Activated naive CD8-positive, alpha-beta T cell treated with anti-CD3 and anti-CD28 coated beads for 36 hours (primary cell): ENCODE data around the gene CMYA5. TPM values are rescaled to one million over a fixed set of nuclear protein-coding genes. Genes with fewer than 3 reads are reported as not detected.
"Not testable (repeated sequence)": the region's sequence is repeated elsewhere in the genome, so short reads cannot be mapped to it uniquely, and the experiment has no call there.

ENCODE experiments used
- DNase-seq: peaks from one replicate; pipeline ENCODE4 v3.0.0; 2021
- H3K27ac Mint-ChIP-seq: one replicate; pipeline ENCODE4 v1.8.0; 2022; ENCODE audit warnings: mild to moderate bottlenecking, moderate library complexity, mixed read lengths
- H3K27me3 Mint-ChIP-seq: one replicate; pipeline ENCODE4 v1.8.0; 2022; ENCODE audit warnings: mild to moderate bottlenecking, mixed read lengths
- H3K36me3 Mint-ChIP-seq: one replicate; pipeline ENCODE4 v1.8.0; 2021; ENCODE audit warnings: mild to moderate bottlenecking, mixed read lengths
- H3K4me1 Mint-ChIP-seq: one replicate; pipeline ENCODE4 v1.8.0; 2021; ENCODE audit warnings: mixed read lengths
- H3K4me3 Mint-ChIP-seq: one replicate; pipeline ENCODE4 v1.8.0; 2022; ENCODE audit warnings: mild to moderate bottlenecking, moderate library complexity, mixed read lengths
- H3K9me3 Mint-ChIP-seq: one replicate; pipeline ENCODE4 v1.8.0; 2022; ENCODE audit warnings: mixed read lengths
- total RNA-seq, 2 experiments: library from RNA; stranded (reverse); gene quantifications; one replicate each; pipeline ENCODE4 v1.2.3, GENCODE V29; 2021

CMYA5 gene
- under 1 TPM; 0.16 to 0.29 TPM for total RNA-seq

- H3K4me1 Mint-ChIP-seq = peaks cover 3% of the 10 kb centered on the region
- peaks cover 2% of the 10 kb centered on the region for H3K9me3 Mint-ChIP-seq
- H3K4me3 Mint-ChIP-seq = no peak within 1 kb of the TSS
- peaks cover 44% of the 10 kb centered on the region for H3K36me3 Mint-ChIP-seq
- H3K27ac Mint-ChIP-seq = no peak within 1 kb of the TSS
- H3K27me3 Mint-ChIP-seq = no peaks in the 10 kb centered on the region
- DNase-seq = no peak
Measured at GRCh38 chr5:79689541-79690466, at the start of gene CMYA5. CMYA5 (plus strand) TSS chr5:79689836; CDS start chr5:79689908, 72 bp downstream.

- Mint-ChIP-seq H3K27ac (no peak overlapping the region), H3K4me1 (peaks cover 24% of the 10 kb centered on the region), H3K4me3 (no peak overlapping the region), H3K36me3 (peaks cover 27% of the 10 kb centered on the region), H3K27me3 (no peaks in the 10 kb centered on the region), H3K9me3 (no peaks in the 10 kb centered on the region)
- no peak for DNase-seq
Measured at GRCh38 chr5:79640571-79641055, 49.0 kb upstream of the CMYA5 start.

GRCh38 chr5:79641414-79641813 lies 48.2 kb upstream of the CMYA5 start:
- Mint-ChIP-seq H3K27me3 (no peaks in the 10 kb centered on the region), H3K4me3 (no peak overlapping the region), H3K4me1 (peaks cover 18% of the 10 kb centered on the region), H3K9me3 (no peaks in the 10 kb centered on the region), H3K36me3 (peaks cover 29% of the 10 kb centered on the region), H3K27ac (no peak overlapping the region)
- no peak for DNase-seq

GRCh38 chr5:79642210-79642609 lies 47.4 kb upstream of the CMYA5 start:
- Mint-ChIP-seq H3K4me1 (peaks cover 16% of the 10 kb centered on the region), H3K27me3 (no peaks in the 10 kb centered on the region), H3K9me3 (no peaks in the 10 kb centered on the region), H3K27ac (no peak overlapping the region), H3K4me3 (no peak overlapping the region), H3K36me3 (peaks cover 28% of the 10 kb centered on the region)
- DNase-seq = no peak

GRCh38 chr5:79653843-79654242 lies 35.8 kb upstream of the CMYA5 start:
- H3K36me3 Mint-ChIP-seq = peaks cover 12% of the 10 kb centered on the region
- DNase-seq = no peak
- H3K27ac Mint-ChIP-seq = no peak overlapping the region

GRCh38 chr5:79663212-79663611 lies 26.4 kb upstream of the CMYA5 start:
- H3K27ac Mint-ChIP-seq = no peak overlapping the region

More at GRCh38 chr5:79653843-79654242, 35.8 kb upstream of the CMYA5 start:
- no peaks in the 10 kb centered on the region for H3K27me3 Mint-ChIP-seq
- H3K4me1 Mint-ChIP-seq = peaks cover 4% of the 10 kb centered on the region
- no peaks in the 10 kb centered on the region for H3K9me3 Mint-ChIP-seq
- H3K4me3 Mint-ChIP-seq = no peak overlapping the region

GRCh38 chr5:79666758-79667157 lies 22.9 kb upstream of the CMYA5 start:
- H3K4me3 Mint-ChIP-seq = no peak overlapping the region
- no peaks in the 10 kb centered on the region for H3K9me3 Mint-ChIP-seq
- peaks cover 7% of the 10 kb centered on the region for H3K4me1 Mint-ChIP-seq
- H3K27me3 Mint-ChIP-seq = no peaks in the 10 kb centered on the region
- DNase-seq = no peak
- peaks cover 29% of the 10 kb centered on the region for H3K36me3 Mint-ChIP-seq
- H3K27ac Mint-ChIP-seq = no peak overlapping the region

More at GRCh38 chr5:79663212-79663611, 26.4 kb upstream of the CMYA5 start:
- H3K4me1 Mint-ChIP-seq = peaks cover 7% of the 10 kb centered on the region
- H3K27me3 Mint-ChIP-seq = no peaks in the 10 kb centered on the region
- no peak overlapping the region for H3K4me3 Mint-ChIP-seq
- DNase-seq = no peak
- peaks cover 32% of the 10 kb centered on the region for H3K36me3 Mint-ChIP-seq
- no peaks in the 10 kb centered on the region for H3K9me3 Mint-ChIP-seq

GRCh38 chr5:79672392-79672791 lies 17.2 kb upstream of the CMYA5 start:
- Mint-ChIP-seq H3K36me3 (peaks cover 32% of the 10 kb centered on the region), H3K27ac (no peak overlapping the region), H3K27me3 (no peaks in the 10 kb centered on the region), H3K4me1 (no peaks in the 10 kb centered on the region), H3K9me3 (no peaks in the 10 kb centered on the region), H3K4me3 (no peak overlapping the region)
- DNase-seq = no peak

GRCh38 chr5:79676354-79676753 lies 13.3 kb upstream of the CMYA5 start:
- not testable (repeated sequence) for DNase-seq, H3K4me3 Mint-ChIP-seq, H3K9me3 Mint-ChIP-seq, H3K27me3 Mint-ChIP-seq, H3K27ac Mint-ChIP-seq, H3K4me1 Mint-ChIP-seq
- H3K36me3 Mint-ChIP-seq = peaks cover 36% of the 10 kb centered on the region

GRCh38 chr5:79682102-79682501 lies 7.5 kb upstream of the CMYA5 start:
- H3K9me3 Mint-ChIP-seq, DNase-seq, H3K27ac Mint-ChIP-seq, H3K4me3 Mint-ChIP-seq, H3K27me3 Mint-ChIP-seq: not testable (repeated sequence)
- H3K4me1 Mint-ChIP-seq = peaks cover 22% of the 10 kb centered on the region
- H3K36me3 Mint-ChIP-seq = peaks cover 51% of the 10 kb centered on the region

GRCh38 chr5:79684782-79685181 lies 4.9 kb upstream of the CMYA5 start:
- Mint-ChIP-seq H3K36me3 (peaks cover 67% of the 10 kb centered on the region), H3K4me3 (no peak overlapping the region), H3K27ac (no peak overlapping the region), H3K27me3 (no peaks in the 10 kb centered on the region), H3K4me1 (peaks cover 22% of the 10 kb centered on the region), H3K9me3 (peaks cover 2% of the 10 kb centered on the region)
- DNase-seq = no peak

- Mint-ChIP-seq H3K27ac (no peak overlapping the region), H3K4me1 (peaks cover 18% of the 10 kb centered on the region), H3K27me3 (no peaks in the 10 kb centered on the region), H3K9me3 (peaks cover 2% of the 10 kb centered on the region), H3K36me3 (peaks cover 68% of the 10 kb centered on the region), H3K4me3 (no peak overlapping the region)
- no peak for DNase-seq
Measured at GRCh38 chr5:79685627-79686026, 4.0 kb upstream of the CMYA5 start.

- Mint-ChIP-seq H3K36me3 (peaks cover 63% of the 10 kb centered on the region), H3K9me3 (peaks cover 2% of the 10 kb centered on the region), H3K27me3 (no peaks in the 10 kb centered on the region), H3K4me1 (peaks cover 9% of the 10 kb centered on the region), H3K27ac (no peak overlapping the region), H3K4me3 (no peak overlapping the region)
- DNase-seq = no peak
Measured at GRCh38 chr5:79686799-79687198, 2.8 kb upstream of the CMYA5 start.

GRCh38 chr5:79687889-79688288 lies 1.7 kb upstream of the CMYA5 start:
- H3K4me1 Mint-ChIP-seq = peaks cover 3% of the 10 kb centered on the region
- H3K27me3 Mint-ChIP-seq = no peaks in the 10 kb centered on the region
- no peak for DNase-seq
- H3K36me3 Mint-ChIP-seq = peaks cover 52% of the 10 kb centered on the region
- H3K4me3 Mint-ChIP-seq = no peak overlapping the region
- no peak overlapping the region for H3K27ac Mint-ChIP-seq
- H3K9me3 Mint-ChIP-seq = peaks cover 2% of the 10 kb centered on the region

- no peak overlapping the region for H3K27ac Mint-ChIP-seq
- H3K4me1 Mint-ChIP-seq = no peaks in the 10 kb centered on the region
- no peak overlapping the region for H3K4me3 Mint-ChIP-seq
- no peaks in the 10 kb centered on the region for H3K27me3 Mint-ChIP-seq
- H3K9me3 Mint-ChIP-seq = peaks cover 2% of the 10 kb centered on the region
- H3K36me3 Mint-ChIP-seq = peaks cover 39% of the 10 kb centered on the region
- DNase-seq = no peak
Measured at GRCh38 chr5:79691007-79691406, 1.4 kb downstream of the CMYA5 start.

- Mint-ChIP-seq H3K27me3 (no peaks in the 10 kb centered on the region), H3K36me3 (peaks cover 26% of the 10 kb centered on the region), H3K4me1 (no peaks in the 10 kb centered on the region), H3K9me3 (peaks cover 2% of the 10 kb centered on the region), H3K27ac (no peak overlapping the region), H3K4me3 (no peak overlapping the region)
- DNase-seq = no peak
Measured at GRCh38 chr5:79692596-79692995, 3.0 kb downstream of the CMYA5 start.
